DMS53 (cell line): Measurements from ENCODE around the gene AKAP3.
A peak's percentile ranks its signal among the peaks of the same experiment; 100 is the strongest.

Experiments
- DNase-seq: peaks from one replicate; lab custom pipeline; 2025; lab: John Stamatoyannopoulos, UW

The AKAP3 gene

GRCh38 chr12:4595881-4596280 is 53.0 kb downstream of the AKAP3 start:
- no peak for DNase-seq

DNA sequence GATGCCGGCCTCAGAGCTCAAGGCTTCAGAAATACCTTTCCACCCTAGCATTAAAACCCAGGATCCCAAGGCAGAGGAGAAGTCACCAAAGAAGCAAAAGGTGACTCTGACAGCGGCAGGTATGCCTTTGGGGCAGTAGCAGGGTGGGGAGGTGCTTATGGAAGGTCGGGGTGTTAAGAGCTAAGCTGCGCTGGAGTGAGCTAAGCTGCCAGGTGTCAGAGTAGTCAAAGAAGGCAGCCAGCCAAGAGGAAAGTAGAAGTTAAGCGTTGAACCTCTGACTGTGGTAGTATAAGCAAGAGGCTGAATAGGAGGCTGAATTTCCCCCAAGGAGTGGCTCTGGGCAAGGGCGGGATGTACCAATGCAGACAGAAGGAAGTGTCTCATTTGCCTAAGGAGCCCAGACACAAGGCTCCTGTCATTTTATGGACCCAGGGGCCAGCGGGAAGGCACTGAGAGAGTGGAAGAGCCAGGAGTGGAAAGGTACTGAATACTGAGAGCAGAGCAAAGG is 57.6 kb downstream of the AKAP3 start:
- DNase-seq, result no peak

GRCh38 chr12:4589941-4590340 is 58.9 kb downstream of the AKAP3 start:
- no peak for DNase-seq

- no peak for DNase-seq
These were observed 59.9 kb downstream of the AKAP3 start for GRCh38 chr12:4588916-4589315.

DNA sequence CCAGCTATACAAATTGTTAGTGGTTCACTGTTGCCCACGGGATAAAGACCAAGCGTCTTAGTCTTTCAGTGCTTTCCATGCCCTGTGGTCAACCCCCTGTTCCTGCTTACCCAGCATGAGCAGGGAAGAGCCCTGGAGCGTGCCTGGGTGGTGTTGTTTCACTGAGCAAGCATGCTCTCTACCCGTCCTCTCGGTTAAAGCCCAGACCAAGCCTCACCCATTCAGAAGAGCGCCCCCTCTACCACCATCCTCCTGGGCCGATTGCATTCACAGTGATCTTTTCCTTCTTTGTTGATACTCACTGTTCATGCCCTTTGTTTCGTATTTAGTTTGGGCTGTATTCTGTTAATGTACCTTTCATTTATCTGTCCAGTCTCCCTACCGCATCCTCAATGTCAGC is 61.7 kb downstream of the AKAP3 start:
- no peak for DNase-seq

DNA sequence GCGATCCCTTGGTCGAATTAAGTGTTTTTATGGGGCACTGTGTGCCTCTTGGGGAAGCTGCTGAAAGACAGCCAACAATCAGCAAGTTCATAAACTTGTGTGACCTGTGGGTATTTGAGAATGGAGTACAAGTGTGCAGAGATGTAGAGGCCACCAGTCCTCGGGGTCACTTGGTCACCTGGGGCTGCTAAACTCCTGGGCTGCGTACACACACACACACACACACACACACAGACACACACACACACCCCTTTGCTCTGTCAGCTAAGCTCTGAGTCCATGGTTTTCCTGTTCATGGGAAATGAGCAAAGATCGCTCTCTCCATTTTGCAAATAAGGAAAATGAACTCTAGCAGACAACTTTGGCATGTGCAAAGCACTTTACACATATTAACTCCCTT is 62.4 kb downstream of the AKAP3 start:
- no peak for DNase-seq

DNA sequence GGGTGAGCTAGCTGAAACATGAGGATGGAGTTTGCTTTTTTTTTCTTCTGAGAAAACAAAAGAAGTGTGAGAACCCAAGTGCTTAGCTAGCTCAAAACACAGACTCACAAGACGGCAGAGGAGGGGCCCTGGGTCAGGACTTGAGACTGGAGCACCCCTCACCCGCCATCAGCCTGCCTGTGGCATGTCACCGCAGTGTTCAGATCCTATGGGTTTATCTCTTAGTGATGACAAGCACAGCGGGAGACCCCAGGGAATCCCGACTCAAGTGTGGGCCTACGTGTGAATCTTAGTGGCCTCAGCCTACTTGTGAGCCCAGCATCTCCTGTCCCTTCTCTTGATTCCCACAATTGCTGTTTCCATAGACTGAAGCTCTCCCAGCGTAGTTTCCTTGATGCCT is 64.0 kb downstream of the AKAP3 start:
- DNase-seq, result no peak

DNA sequence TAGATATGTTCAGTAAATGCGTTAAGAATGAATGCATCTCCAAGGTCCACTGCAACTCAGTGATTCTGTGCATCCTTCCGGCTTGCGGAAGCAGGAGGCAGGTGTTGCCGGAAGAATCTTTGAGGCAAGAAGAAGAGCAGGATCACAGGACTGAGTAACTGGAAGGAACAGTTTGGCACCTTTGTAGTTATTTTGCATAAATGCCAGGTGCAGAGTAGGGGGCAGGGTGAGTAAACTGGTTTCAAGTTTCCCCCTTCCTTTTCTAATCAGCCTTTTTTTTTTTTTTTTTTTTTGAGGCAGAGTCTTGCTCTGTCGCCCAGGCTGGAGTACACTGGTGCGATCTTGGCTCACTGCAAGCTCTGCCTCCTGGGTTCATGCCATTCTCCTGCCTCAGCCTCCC is 64.6 kb downstream of the AKAP3 start:
- peak; percentile 98 for DNase-seq

- no peak for DNase-seq
These were observed 68.6 kb downstream of the AKAP3 start for GRCh38 chr12:4580281-4580688.

- peak; percentile 80 for DNase-seq
These were observed 69.3 kb downstream of the AKAP3 start for GRCh38 chr12:4579305-4580102.

DNA sequence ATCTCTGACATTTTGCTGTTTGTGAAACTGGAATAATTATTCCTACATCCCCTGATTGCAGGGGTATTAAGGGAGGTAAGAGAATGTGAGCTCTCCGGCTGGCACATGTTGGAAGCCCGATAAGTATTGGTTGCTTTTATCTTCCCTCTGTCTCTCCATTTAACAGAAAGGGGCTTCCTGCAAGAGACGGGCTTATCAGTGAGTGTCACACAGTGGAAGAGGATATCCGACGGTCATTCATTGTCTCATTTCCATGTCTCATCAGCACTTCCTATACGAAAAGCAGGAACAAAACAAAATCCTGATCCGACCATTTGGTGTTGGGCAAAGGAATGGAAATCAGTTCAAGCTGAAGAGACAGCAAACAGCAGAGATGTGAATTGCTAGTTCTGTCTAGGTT is 76.2 kb downstream of the AKAP3 start:
- no peak for DNase-seq

- DNase-seq, result no peak
These were observed 79.6 kb downstream of the AKAP3 start for GRCh38 chr12:4569261-4569660.

GRCh38 chr12:4567073-4567881 is 81.6 kb downstream of the AKAP3 start:
- peak; percentile 93 for DNase-seq

- DNase-seq, result no peak
These were observed 82.4 kb downstream of the AKAP3 start for GRCh38 chr12:4566474-4566873.
